HEK293T (cell line): ENCODE results near the gene UBA7.

Source experiments
- CTCF ChIA-PET: fragments of 350-600 bp; formaldehyde crosslinking; extraction: SDS; loops from one replicate; lab custom pipeline; 2021; ENCODE audit warnings: antibody characterized with exemption, inconsistent platforms; lab: Yijun Ruan, JAX
- POLR2A ChIA-PET: fragments of 350-600 bp; formaldehyde crosslinking; extraction: SDS; loops from one replicate; lab custom pipeline; 2020; ENCODE audit warnings: antibody characterized with exemption, inconsistent platforms; lab: Yijun Ruan, JAX
- DNase-seq: peaks from one replicate; pipeline ENCODE4 v3.0.0; 2012; ENCODE audit warnings: mixed read lengths; ENCODE audit errors: extremely low spot score
- ARNT ChIP-seq: fragments of 450-650 bp; IDR thresholded peaks from 2 replicates; pipeline ENCODE4 v1.6.1; 2017; ENCODE audit warnings: mild to moderate bottlenecking
- BHLHE40 ChIP-seq: fragments of 450-650 bp; IDR thresholded peaks from 2 replicates; pipeline ENCODE4 v1.6.1; 2016; ENCODE audit warnings: mild to moderate bottlenecking, moderate library complexity, borderline replicate concordance
- CTBP1 ChIP-seq: fragments of 450-650 bp; IDR thresholded peaks from 2 replicates; pipeline ENCODE4 v1.6.1; 2016; ENCODE audit warnings: borderline replicate concordance
- ELF4 ChIP-seq: fragments of 450-650 bp; IDR thresholded peaks from 2 replicates; pipeline ENCODE4 v1.6.1; 2017; ENCODE audit warnings: antibody characterized with exemption
- FOXA1 ChIP-seq: fragments of 450-650 bp; IDR thresholded peaks from 2 replicates; pipeline ENCODE4 v1.6.1; 2016; ENCODE audit warnings: mild to moderate bottlenecking
- FOXK2 ChIP-seq: fragments of 450-650 bp; IDR thresholded peaks from 2 replicates; pipeline ENCODE4 v1.6.1; 2016; ENCODE audit warnings: mild to moderate bottlenecking
- FOXM1 ChIP-seq: fragments of 450-650 bp; IDR thresholded peaks from 2 replicates; pipeline ENCODE4 v1.6.1; 2017; ENCODE audit warnings: mild to moderate bottlenecking, borderline replicate concordance
- HDGF ChIP-seq: fragments of 450-650 bp; IDR thresholded peaks from 2 replicates; pipeline ENCODE4 v1.6.1; 2017; ENCODE audit warnings: antibody characterized with exemption, borderline replicate concordance
- L3MBTL2 ChIP-seq: fragments of 450-650 bp; conservative IDR thresholded peaks from 2 replicates; pipeline ENCODE4 v1.6.1; 2016; ENCODE audit warnings: mild to moderate bottlenecking
- LEF1 ChIP-seq: fragments of 450-650 bp; IDR thresholded peaks from 2 replicates; pipeline ENCODE4 v1.6.1; 2017; ENCODE audit warnings: mild to moderate bottlenecking, borderline replicate concordance
- NFRKB ChIP-seq: fragments of 450-650 bp; IDR thresholded peaks from 2 replicates; pipeline ENCODE4 v1.6.1; 2016; ENCODE audit warnings: mild to moderate bottlenecking, moderate library complexity
- PKNOX1 ChIP-seq: fragments of 450-650 bp; IDR thresholded peaks from 2 replicates; pipeline ENCODE4 v1.6.1; 2016
- SP1 ChIP-seq: fragments of 450-650 bp; IDR thresholded peaks from 2 replicates; pipeline ENCODE4 v1.6.1; 2017
- SUZ12 ChIP-seq: fragments of 450-650 bp; IDR thresholded peaks from 2 replicates; pipeline ENCODE4 v1.6.1; 2016; ENCODE audit warnings: mild to moderate bottlenecking
- TARDBP ChIP-seq: fragments of 450-650 bp; IDR thresholded peaks from 2 replicates; pipeline ENCODE4 v1.6.1; 2016
- ZNF384 ChIP-seq: fragments of 450-650 bp; IDR thresholded peaks from 2 replicates; pipeline ENCODE4 v1.6.1; 2016

UBA7 gene

GRCh38 chr3:49807431-49808114 lies 6.2 kb downstream of the UBA7 start:
- ChIA-PET POLR2A (interaction anchor here (1.1 to 1.3 kb wide), 2 partner anchors 21 to 84 kb away, joined by 3 read pairs; partner anchors contain the start of genes GMPPB and IP6K1), CTCF (interaction anchor here (0.8 kb wide), 1 partner anchor 32 kb away, joined by 5 read pairs; no protein-coding TSS in a partner anchor)
- DNase-seq: no peak
- TF ChIP-seq NFRKB (no peak), FOXA1 (no peak), TARDBP (no peak), ZNF384 (no peak), HDGF (no peak), SUZ12 (no peak), SP1 (no peak), FOXK2 (no peak), FOXM1 (no peak)

GRCh38 chr3:49806850-49807249 lies 6.9 kb downstream of the UBA7 start:
- CTCF ChIA-PET: interaction anchor here (0.6 to 0.8 kb wide), 2 partner anchors 32 to 808 kb away, joined by 3 to 5 read pairs; no protein-coding TSS in a partner anchor
- no peak for TF ChIP-seq FOXK2
- TF ChIP-seq HDGF: no peak
- no peak for TF ChIP-seq L3MBTL2
- no peak for TF ChIP-seq PKNOX1
- TF ChIP-seq TARDBP: no peak
- TF ChIP-seq BHLHE40: no peak
- TF ChIP-seq SUZ12: no peak
- POLR2A ChIA-PET: interaction anchor here (1.3 kb wide), 1 partner anchor 83 kb away, joined by 3 read pairs; the partner anchor contains the start of gene GMPPB
- no peak for DNase-seq

- ChIA-PET CTCF (interaction anchor here (0.6 kb wide), 1 partner anchor 808 kb away, joined by 3 read pairs; no protein-coding TSS in a partner anchor), POLR2A (interaction anchor here (1.9 to 3.9 kb wide), 2 partner anchors 20 to 21 kb away, joined by 4 to 18 read pairs; partner anchors contain the start of gene IP6K1)
- TF ChIP-seq FOXK2: no peak
- no peak for TF ChIP-seq ELF4
- TF ChIP-seq L3MBTL2: no peak
- no peak for TF ChIP-seq SP1
- no peak for TF ChIP-seq HDGF
- TF ChIP-seq ARNT: no peak
- no peak for TF ChIP-seq LEF1
- no peak for TF ChIP-seq SUZ12
- no peak for TF ChIP-seq CTBP1
- TF ChIP-seq FOXA1: no peak
- no peak for TF ChIP-seq TARDBP
- no peak for TF ChIP-seq NFRKB
- TF ChIP-seq ZNF384: no peak
- TF ChIP-seq BHLHE40: no peak
- DNase-seq: no peak
Observed at GRCh38 chr3:49805897-49806701, 7.7 kb downstream of the UBA7 start.

- no peak for DNase-seq
- CTCF ChIA-PET: interaction anchor here (0.8 kb wide), 1 partner anchor 126 kb away, joined by 3 read pairs; no protein-coding TSS in a partner anchor
Observed at GRCh38 chr3:49805367-49805782, 8.4 kb downstream of the UBA7 start.

GRCh38 chr3:49804141-49805041 lies 9.4 kb downstream of the UBA7 start:
- ChIA-PET CTCF (interaction anchor here (0.7 to 0.8 kb wide), 2 partner anchors 9 to 127 kb away, joined by 3 read pairs; no protein-coding TSS in a partner anchor), POLR2A (interaction anchor here (0.8 to 3.9 kb wide), 4 partner anchors 18 to 37 kb away, joined by 3 to 18 read pairs (median 5); partner anchors contain the start of gene IP6K1)
- no peak for DNase-seq
- no peak for TF ChIP-seq NFRKB
- TF ChIP-seq FOXM1: no peak
- no peak for TF ChIP-seq LEF1
- no peak for TF ChIP-seq PKNOX1
- no peak for TF ChIP-seq SUZ12
- TF ChIP-seq SP1: no peak
- no peak for TF ChIP-seq ZNF384

More at GRCh38 chr3:49805367-49805782, 8.4 kb downstream of the UBA7 start:
- POLR2A ChIA-PET: interaction anchor here (1.9 to 3.9 kb wide), 2 partner anchors 19 to 22 kb away, joined by 4 to 18 read pairs; partner anchors contain the start of gene IP6K1
- TF ChIP-seq CTBP1: no peak
- no peak for TF ChIP-seq SUZ12
- TF ChIP-seq BHLHE40: no peak
- TF ChIP-seq SP1: no peak
- no peak for TF ChIP-seq TARDBP
- TF ChIP-seq ARNT: no peak
- TF ChIP-seq ZNF384: no peak
- TF ChIP-seq FOXA1: no peak
- no peak for TF ChIP-seq LEF1
- TF ChIP-seq ELF4: no peak
- TF ChIP-seq PKNOX1: no peak
- TF ChIP-seq FOXM1: no peak
